Hepatocyte (in vitro differentiated cells): Measurements from ENCODE around the gene PCYOX1L.

ENCODE experiments used
- CTCF ChIP-seq: fragments of 200-600 bp; sonication (generic); IDR thresholded peaks from 2 replicates; pipeline ENCODE4 v1.5.1; 2016; ENCODE audit warnings: antibody characterized with exemption, mild to moderate bottlenecking; ENCODE audit not compliant: poor library complexity
- EZH2 ChIP-seq: fragments of 200-600 bp; sonication (generic); IDR thresholded peaks from 2 replicates; pipeline ENCODE4 v1.6.1; 2016; ENCODE audit warnings: antibody characterized with exemption, mild to moderate bottlenecking, borderline replicate concordance
- EZH2phosphoT487 ChIP-seq: fragments of 200-600 bp; sonication (generic); IDR thresholded peaks from one replicate; pipeline ENCODE4 v1.6.1; 2018; ENCODE audit warnings: antibody characterized with exemption, mild to moderate bottlenecking, low read depth, moderate library complexity; ENCODE audit not compliant: unreplicated experiment, severe bottlenecking

DNA sequence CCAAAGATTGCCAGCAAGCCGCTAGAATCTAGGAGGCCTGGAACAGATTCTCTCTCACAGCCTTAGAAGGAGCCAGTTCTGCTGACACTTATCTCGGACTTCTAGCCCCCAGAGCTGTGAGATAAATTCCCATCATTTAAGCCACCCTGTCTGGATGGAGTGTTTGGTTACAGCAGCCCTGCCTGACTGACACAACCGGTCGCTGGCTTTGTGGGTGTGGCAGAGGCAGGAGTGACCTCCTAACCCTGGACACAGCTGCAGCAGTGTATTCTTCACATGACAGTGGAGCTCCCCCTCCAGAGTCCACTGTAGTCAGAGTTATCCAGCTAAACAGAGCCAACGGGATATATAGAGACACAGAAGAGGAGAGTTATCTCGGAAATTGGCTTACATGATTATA lies 42.5 kb downstream of the PCYOX1L start:
- TF ChIP-seq EZH2 (no peak), CTCF (no peak), EZH2phosphoT487 (no peak)
